ENCODE data around the gene COQ8B. TPM values are rescaled to one million over a fixed set of nuclear protein-coding genes. Genes with fewer than 3 reads are reported as not detected.
A peak's percentile ranks its signal among the peaks of the same experiment; 100 is the strongest.
"Not testable (repeated sequence)": the region's sequence is repeated elsewhere in the genome, so short reads cannot be mapped to it uniquely, and the experiment has no call there.

Gene COQ8B
- total RNA-seq, 6 donors from 2014 or later, result 46.2 to 142 (median 65.4) TPM

DNA sequence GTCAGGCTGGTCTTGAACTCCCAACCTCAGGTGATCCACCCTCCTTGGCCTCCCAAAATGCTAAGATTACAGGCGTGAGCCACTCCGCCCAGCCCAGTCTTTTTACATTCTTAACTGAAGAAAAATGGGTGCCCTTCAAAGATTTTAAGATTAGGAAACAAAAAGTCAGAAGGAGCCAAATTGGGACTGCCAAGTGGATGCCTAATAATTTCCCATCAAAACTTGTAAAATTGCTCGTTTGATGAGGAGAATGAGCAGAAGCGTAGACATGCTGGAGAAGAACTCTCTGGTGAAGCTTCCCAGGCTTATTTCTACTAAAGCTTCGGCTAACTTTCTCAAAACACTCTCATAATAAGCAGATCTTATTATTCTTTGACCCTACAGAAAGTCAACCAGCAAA lies 57.6 kb downstream of the COQ8B start:
- no peak for ATAC-seq (ENCODE audit: low FRiP score in 2 of 2)
- WGBS, 2 donors, result 82 to 83% methylated on average over 5 of the region's 5 CpGs

DNA sequence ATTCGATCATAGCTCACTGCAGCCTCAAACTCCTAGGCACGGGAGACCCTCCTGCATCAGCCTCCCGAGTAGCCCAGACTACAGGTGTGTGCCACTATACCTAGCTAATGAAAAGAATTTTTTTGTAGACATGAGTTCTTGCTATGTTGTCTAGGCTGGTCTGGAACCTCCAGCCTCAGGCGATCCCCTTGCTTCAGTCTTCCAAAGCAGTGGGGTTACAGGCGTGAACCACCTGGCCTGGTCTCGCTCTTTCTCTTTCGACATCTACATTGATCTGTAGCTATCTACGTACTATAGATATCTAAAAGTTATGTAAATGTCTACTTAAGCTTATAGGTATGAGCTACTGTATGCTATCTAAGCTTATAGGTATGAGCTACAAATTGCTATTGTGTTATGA lies 58.7 kb downstream of the COQ8B start:
- Histone ChIP-seq H3K27ac (no peak overlapping the region), H3K27me3 (no peaks in the 10 kb centered on the region), H3K4me1 (peaks cover 2 to 9% (median 3%) of the 10 kb centered on the region in 4 donors), H3K9me3 (no peaks in the 10 kb centered on the region), H3K36me3 (no peaks in the 10 kb centered on the region), H3K4me3 (no peak overlapping the region)
- TF ChIP-seq POLR2A (IDR thresholded peaks at IDR 0.05), result no peak
- no peak for TF ChIP-seq EP300 (IDR thresholded peaks at IDR 0.05)
- TF ChIP-seq POLR2AphosphoS5 (IDR thresholded peaks at IDR 0.05), result no peak
- no peak for ATAC-seq (ENCODE audit: low FRiP score in 2 of 2)
- no peak for DNase-seq
- 92 to 97% methylated on average over 8 of the region's 8 CpGs for WGBS, 2 donors

More for the DNA sequence above, 57.6 kb downstream of the COQ8B start:
- no peaks in the 10 kb centered on the region for H3K9me3 ChIP-seq
- no peak overlapping the region for H3K4me3 ChIP-seq
- no peak for TF ChIP-seq POLR2AphosphoS5 (IDR thresholded peaks at IDR 0.05)
- TF ChIP-seq EP300 (IDR thresholded peaks at IDR 0.05), result no peak
- TF ChIP-seq, protein P1, sequence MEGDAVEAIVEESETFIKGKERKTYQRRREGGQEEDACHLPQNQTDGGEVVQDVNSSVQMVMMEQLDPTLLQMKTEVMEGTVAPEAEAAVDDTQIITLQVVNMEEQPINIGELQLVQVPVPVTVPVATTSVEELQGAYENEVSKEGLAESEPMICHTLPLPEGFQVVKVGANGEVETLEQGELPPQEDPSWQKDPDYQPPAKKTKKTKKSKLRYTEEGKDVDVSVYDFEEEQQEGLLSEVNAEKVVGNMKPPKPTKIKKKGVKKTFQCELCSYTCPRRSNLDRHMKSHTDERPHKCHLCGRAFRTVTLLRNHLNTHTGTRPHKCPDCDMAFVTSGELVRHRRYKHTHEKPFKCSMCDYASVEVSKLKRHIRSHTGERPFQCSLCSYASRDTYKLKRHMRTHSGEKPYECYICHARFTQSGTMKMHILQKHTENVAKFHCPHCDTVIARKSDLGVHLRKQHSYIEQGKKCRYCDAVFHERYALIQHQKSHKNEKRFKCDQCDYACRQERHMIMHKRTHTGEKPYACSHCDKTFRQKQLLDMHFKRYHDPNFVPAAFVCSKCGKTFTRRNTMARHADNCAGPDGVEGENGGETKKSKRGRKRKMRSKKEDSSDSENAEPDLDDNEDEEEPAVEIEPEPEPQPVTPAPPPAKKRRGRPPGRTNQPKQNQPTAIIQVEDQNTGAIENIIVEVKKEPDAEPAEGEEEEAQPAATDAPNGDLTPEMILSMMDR (IDR thresholded peaks at IDR 0.05), result no peak
- no peak for TF ChIP-seq POLR2A (IDR thresholded peaks at IDR 0.05)
- DNase-seq, result no peak
- H3K27ac ChIP-seq, result no peak overlapping the region
- H3K36me3 ChIP-seq, result no peaks in the 10 kb centered on the region
- peaks cover 10 to 19% (median 12%) of the 10 kb centered on the region in 4 donors for H3K4me1 ChIP-seq
- no peaks in the 10 kb centered on the region for H3K27me3 ChIP-seq

DNA sequence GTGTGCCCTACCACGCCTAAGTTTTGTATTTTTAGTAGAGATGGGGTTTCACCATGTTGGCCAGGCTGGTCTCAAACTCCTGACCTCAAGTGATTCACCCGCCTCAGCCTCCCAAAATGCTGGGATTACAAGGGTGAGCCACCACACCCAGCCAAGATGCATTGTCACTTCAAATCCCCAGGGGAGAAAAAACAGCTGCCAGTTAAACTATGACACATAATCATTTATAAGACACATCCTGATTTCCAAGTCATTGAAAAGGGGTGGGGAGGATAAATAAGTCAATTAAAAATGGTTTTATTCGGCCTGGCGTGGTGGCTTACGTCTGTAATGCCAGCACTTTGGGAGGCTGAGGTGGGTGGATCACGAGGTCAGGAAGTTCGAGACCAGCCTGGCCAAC lies 61.0 kb downstream of the COQ8B start:
- WGBS, 2 donors, result 81 to 85% methylated on average over 7 of the region's 7 CpGs

DNA sequence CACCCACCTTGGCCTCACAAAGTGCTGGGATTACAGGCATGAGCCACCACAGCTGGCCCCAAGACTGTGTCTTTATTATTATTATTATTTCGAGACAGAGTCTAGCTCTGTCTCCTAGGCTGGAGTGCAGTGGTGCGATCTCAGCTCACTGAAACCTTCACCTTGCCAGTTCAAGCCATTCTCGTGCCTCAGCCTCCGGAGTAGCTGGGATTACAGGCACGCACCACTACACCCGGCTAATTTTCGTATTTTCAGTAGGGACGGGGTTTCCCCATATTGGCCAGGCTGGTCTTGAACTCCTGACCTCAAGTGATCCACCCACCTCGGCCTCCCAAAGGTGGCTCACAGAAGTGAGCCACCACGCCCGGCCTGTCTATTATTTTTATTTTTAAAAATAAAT lies 64.4 kb downstream of the COQ8B start:
- not testable (repeated sequence) for ATAC-seq (ENCODE audit: low FRiP score in 2 of 2); H3K27me3 ChIP-seq; H3K9me3 ChIP-seq; H3K4me3 ChIP-seq; DNase-seq; H3K36me3 ChIP-seq; H3K27ac ChIP-seq
- H3K4me1 ChIP-seq, result peaks cover 0 to 10% (median 7%) of the 10 kb centered on the region in 4 donors
- WGBS, 2 donors, result 84 to 92% methylated on average over 11 of the region's 11 CpGs

More for the DNA sequence above, 61.0 kb downstream of the COQ8B start:
- H3K9me3 ChIP-seq; H3K4me3 ChIP-seq; H3K4me1 ChIP-seq; H3K27me3 ChIP-seq; H3K27ac ChIP-seq; H3K36me3 ChIP-seq; ATAC-seq (ENCODE audit: low FRiP score in 2 of 2); DNase-seq: not testable (repeated sequence)

DNA sequence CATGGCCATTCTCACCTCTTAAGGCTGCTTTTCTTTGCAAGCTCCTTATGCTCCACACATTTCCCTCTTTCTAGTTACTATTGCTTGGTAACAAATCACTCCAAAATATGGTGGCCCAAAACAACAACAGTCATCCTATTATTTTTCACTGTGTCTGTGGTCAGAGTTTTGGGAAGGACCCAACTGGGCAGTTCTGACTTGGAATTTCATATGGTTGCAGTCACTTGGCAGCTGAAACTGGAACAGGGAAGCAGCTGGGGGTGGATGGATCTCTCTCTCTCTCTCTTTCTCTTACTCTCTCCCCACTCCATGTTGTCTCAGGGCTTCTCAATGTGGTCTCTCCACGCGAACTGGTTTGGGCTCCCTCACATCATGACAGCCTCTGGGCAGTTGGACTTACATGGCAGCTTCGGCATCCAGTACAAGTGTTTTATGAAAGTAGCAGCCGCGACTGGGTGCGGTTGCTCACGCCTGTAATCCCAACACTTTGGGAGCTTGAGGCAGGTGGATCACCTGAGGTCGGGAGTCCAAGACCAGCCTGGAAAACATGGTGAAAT lies 65.9 kb downstream of the COQ8B start:
- ATAC-seq (ENCODE audit: low FRiP score in 2 of 2) (peak; percentile 47 to 80), DNase-seq (no peak)
- H3K4me1 ChIP-seq, result peaks cover 8 to 16% (median 15%) of the 10 kb centered on the region in 4 donors
- H3K4me3 ChIP-seq, result no peak overlapping the region
- no peaks in the 10 kb centered on the region for H3K36me3 ChIP-seq
- no peaks in the 10 kb centered on the region for H3K27me3 ChIP-seq
- TF ChIP-seq EP300 (IDR thresholded peaks at IDR 0.05) (no peak), POLR2AphosphoS5 (IDR thresholded peaks at IDR 0.05) (no peak)
- H3K27ac ChIP-seq, result peak overlapping the region; percentile 4 to 57 (median 44)
- H3K9me3 ChIP-seq, result no peaks in the 10 kb centered on the region
- 84 to 89% methylated on average over 8 of the region's 8 CpGs for WGBS, 2 donors

DNA sequence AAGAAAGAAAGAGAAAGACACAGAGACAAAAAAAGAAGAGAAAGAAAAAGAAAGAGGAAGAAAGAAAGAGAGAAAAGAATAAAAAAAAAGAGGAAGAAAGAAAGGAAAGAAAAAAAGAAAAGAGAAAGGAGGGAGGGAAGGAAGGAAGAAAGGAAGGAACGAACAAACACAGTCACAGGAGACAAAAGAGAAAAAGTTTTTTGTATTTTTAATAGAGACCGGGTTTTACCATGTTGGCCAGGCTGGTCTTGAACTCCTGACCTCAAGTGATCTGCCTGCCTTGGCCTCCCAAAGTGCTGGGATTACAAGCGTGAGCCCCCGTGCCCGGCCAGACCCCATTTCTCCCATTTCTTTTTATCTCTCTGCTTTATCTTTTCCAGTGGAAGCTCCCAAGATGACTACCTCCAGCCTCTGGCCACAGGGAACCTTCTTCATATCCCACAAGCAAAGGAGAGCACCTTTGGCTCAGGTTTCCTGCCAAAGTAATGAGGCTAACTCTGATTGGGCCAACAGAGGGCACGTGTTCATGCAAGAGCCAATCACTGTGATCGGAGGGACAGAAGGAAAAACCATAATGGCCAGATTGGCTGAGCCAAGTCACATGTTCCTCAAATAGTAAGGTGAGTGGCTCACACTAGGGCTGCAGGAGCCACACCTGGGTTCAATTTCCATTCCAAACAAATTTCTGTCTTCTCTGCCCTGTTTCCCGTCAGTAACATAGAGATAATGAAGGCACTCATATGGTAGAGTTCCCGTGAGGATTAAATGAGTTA lies 66.6 kb downstream of the COQ8B start:
- H3K4me3 ChIP-seq; H3K9me3 ChIP-seq; DNase-seq; H3K36me3 ChIP-seq; ATAC-seq (ENCODE audit: low FRiP score in 2 of 2); H3K27me3 ChIP-seq: not testable (repeated sequence)
- H3K27ac ChIP-seq, result peak overlapping the region in 3 of 4 donors; percentile 17 to 57 (median 49)
- peaks cover 12 to 23% (median 20%) of the 10 kb centered on the region in 4 donors for H3K4me1 ChIP-seq
- 91 to 93% methylated on average over 9 of the region's 9 CpGs for WGBS, 2 donors

DNA sequence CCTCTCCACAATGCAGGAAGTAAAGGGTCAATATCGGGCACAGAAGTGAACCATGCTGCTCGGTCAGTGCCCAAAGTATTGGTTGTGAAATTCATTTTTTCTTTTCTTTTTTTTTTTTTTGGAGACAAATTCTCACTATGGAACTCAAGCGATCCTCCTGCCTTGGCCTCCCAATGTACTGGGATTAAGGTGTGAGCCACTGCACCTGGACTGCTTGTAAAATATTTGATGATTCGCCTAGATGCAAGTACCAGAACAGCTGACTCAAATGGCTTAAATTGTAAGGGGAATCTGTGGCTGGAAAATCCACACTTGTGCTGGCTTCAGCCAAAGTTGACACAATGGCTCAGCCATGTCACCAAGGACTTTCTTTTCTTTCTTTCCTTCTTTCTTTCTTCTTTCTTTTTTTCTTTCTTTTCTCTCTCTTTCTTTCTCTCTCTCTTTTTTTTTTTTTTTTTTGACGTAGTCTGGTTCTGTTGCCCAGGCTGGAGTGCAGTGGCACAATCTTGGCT lies 69.9 kb downstream of the COQ8B start:
- TF ChIP-seq POLR2AphosphoS5 (IDR thresholded peaks at IDR 0.05), result no peak
- TF ChIP-seq POLR2A (IDR thresholded peaks at IDR 0.05), result no peak
- TF ChIP-seq EP300 (IDR thresholded peaks at IDR 0.05), result no peak
- TF ChIP-seq, protein P1 (IDR thresholded peaks at IDR 0.05), result no peak
- H3K4me3 ChIP-seq, result no peak overlapping the region
- no peak for ATAC-seq (ENCODE audit: low FRiP score in 2 of 2)
- 59 to 63% methylated on average over 5 of the region's 5 CpGs for WGBS, 2 donors
- peaks cover 13 to 28% (median 17%) of the 10 kb centered on the region in 4 donors for H3K4me1 ChIP-seq
- H3K27me3 ChIP-seq, result no peaks in the 10 kb centered on the region
- H3K27ac ChIP-seq, result peak overlapping the region; percentile 62 to 81 (median 75)
- no peak for DNase-seq
- no peaks in the 10 kb centered on the region for H3K9me3 ChIP-seq
- H3K36me3 ChIP-seq, result no peaks in the 10 kb centered on the region

All from upper lobe of left lung (tissue), 6 donors.